Neural cell (in vitro differentiated cells): Measurements from ENCODE around the gene MAEA. TPM values are rescaled to one million over a fixed set of nuclear protein-coding genes. Genes with fewer than 3 reads are reported as not detected.

Experiments
- H2AFZ ChIP-seq: fragments of 200-600, 300-800 bp; sonication (generic), shearing (Covaris generic); 2 replicates; pipeline ENCODE4 v1.6.0; 2014; ENCODE audit warnings: low read depth, mild to moderate bottlenecking, antibody characterized with exemption, low read length, moderate library complexity
- H3F3A ChIP-seq: fragments of 200-600 bp; shearing (Covaris generic); 2 replicates; pipeline ENCODE4 v1.6.1; 2016; ENCODE audit warnings: mild to moderate bottlenecking, moderate library complexity, mixed read lengths, antibody characterized with exemption, low read length; ENCODE audit not compliant: insufficient read depth, poor library complexity, severe bottlenecking
- H3K27ac ChIP-seq: fragments of 200-600, 300-800 bp; sonication (generic), shearing (Covaris generic); 2 replicates; pipeline ENCODE4 v1.5.1; 2014; ENCODE audit warnings: mild to moderate bottlenecking, low read length, moderate library complexity
- H3K27me3 ChIP-seq: fragments of 300-800, 200-600 bp; sonication (generic), shearing (Covaris generic); 2 replicates; pipeline ENCODE4 v1.6.0; 2014; ENCODE audit warnings: mild to moderate bottlenecking, low read depth, low read length, moderate library complexity; ENCODE audit not compliant: insufficient read depth
- H3K36me3 ChIP-seq: fragments of 300-800, 200-600 bp; sonication (generic), shearing (Covaris generic); 2 replicates; pipeline ENCODE4 v1.5.1; 2014; ENCODE audit warnings: mild to moderate bottlenecking, antibody characterized with exemption, low read length, moderate library complexity; ENCODE audit not compliant: insufficient read depth
- H3K4me2 ChIP-seq: fragments of 300-800, 200-600 bp; sonication (generic), shearing (Covaris generic); 2 replicates; pipeline ENCODE4 v1.6.0; 2014; ENCODE audit warnings: mild to moderate bottlenecking, low read length
- H3K4me3 ChIP-seq: fragments of 300-800, 200-600 bp; sonication (generic), shearing (Covaris generic); 2 replicates; pipeline ENCODE4 v1.5.1; 2014; ENCODE audit warnings: mild to moderate bottlenecking, low read length, moderate library complexity
- H3K79me2 ChIP-seq: fragments of 200-600 bp; shearing (Covaris generic); replicated peaks from 2 replicates; pipeline ENCODE4 v1.6.0; 2014; ENCODE audit warnings: mild to moderate bottlenecking, low read length, moderate library complexity; ENCODE audit not compliant: insufficient read depth
- H3K9ac ChIP-seq: fragments of 300-800, 200-600 bp; sonication (generic), shearing (Covaris generic); 2 replicates; pipeline ENCODE4 v1.6.1; 2016; ENCODE audit warnings: mild to moderate bottlenecking, low read length, mixed read lengths
- H3K9me2 ChIP-seq: fragments of 200-600 bp; shearing (Covaris generic); 2 replicates; pipeline ENCODE4 v1.6.1; 2016; ENCODE audit warnings: mild to moderate bottlenecking, low read length, mixed read lengths; ENCODE audit not compliant: insufficient read depth
- H3K9me3 ChIP-seq: fragments of 200-600, 300-800 bp; sonication (generic), shearing (Covaris generic); 2 replicates; pipeline ENCODE4 v1.6.1; 2016; ENCODE audit warnings: mild to moderate bottlenecking, mixed run types, low read length, moderate library complexity, mixed read lengths
- H4K20me1 ChIP-seq: fragments of 200-600 bp; shearing (Covaris generic); 2 replicates; pipeline ENCODE4 v1.6.1; 2016; ENCODE audit warnings: mild to moderate bottlenecking, mixed run types; ENCODE audit not compliant: insufficient read depth
- EP300 ChIP-seq: fragments of 450-650 bp; conservative IDR thresholded peaks from 2 replicates; pipeline ENCODE4 v1.6.1; 2014; ENCODE audit warnings: antibody characterized with exemption, mild to moderate bottlenecking, moderate library complexity; ENCODE audit not compliant: poor library complexity, severe bottlenecking
- EZH2 ChIP-seq: fragments of 200-600, 300-800 bp; shearing (Covaris generic), sonication (generic); IDR thresholded peaks from 2 replicates; pipeline ENCODE4 v1.6.1; 2014; ENCODE audit warnings: antibody characterized with exemption, low read length, borderline replicate concordance, mild to moderate bottlenecking; ENCODE audit not compliant: insufficient read depth, poor library complexity, severe bottlenecking
- MXI1 ChIP-seq: fragments of 450-650 bp; conservative IDR thresholded peaks from 2 replicates; pipeline ENCODE4 v1.6.1; 2014; ENCODE audit warnings: antibody characterized with exemption, mild to moderate bottlenecking; ENCODE audit not compliant: poor library complexity, severe bottlenecking
- POLR2AphosphoS5 ChIP-seq: IDR thresholded peaks from 2 replicates; pipeline ENCODE4 v1.6.1; 2012
- RAD21 ChIP-seq: fragments of 450-650 bp; conservative IDR thresholded peaks from 2 replicates; pipeline ENCODE4 v1.6.1; 2014; ENCODE audit warnings: antibody characterized with exemption, mild to moderate bottlenecking, moderate library complexity
- SMC3 ChIP-seq: fragments of 450-650 bp; conservative IDR thresholded peaks from 2 replicates; pipeline ENCODE4 v1.6.1; 2014; ENCODE audit warnings: antibody characterized with exemption, mild to moderate bottlenecking, moderate library complexity; ENCODE audit not compliant: poor library complexity
- TAF1 ChIP-seq: IDR thresholded peaks from 2 replicates; pipeline ENCODE4 v1.6.1; 2012; ENCODE audit warnings: low read depth
- polyA plus RNA-seq: library from polyadenylated mRNA; depleted of rRNA; stranded (reverse); fragments of >200 nt; gene quantifications from 2 replicates; pipeline ENCODE4 v1.2.3, GENCODE V29; 2014
- TF ChIP-seq, protein P1 (sequence below): IDR thresholded peaks from 2 replicates; pipeline ENCODE4 v1.6.1; 2012; ENCODE audit warnings: borderline replicate concordance
- TF ChIP-seq, protein P2 (sequence below): fragments of 450-650 bp; IDR thresholded peaks from 2 replicates; pipeline ENCODE4 v1.5.1; 2014; ENCODE audit warnings: antibody characterized with exemption, mild to moderate bottlenecking, moderate library complexity; ENCODE audit not compliant: poor library complexity, severe bottlenecking

Gene MAEA
- polyA plus RNA-seq, 1 donor from 2014 or later = 106 TPM

DNA sequence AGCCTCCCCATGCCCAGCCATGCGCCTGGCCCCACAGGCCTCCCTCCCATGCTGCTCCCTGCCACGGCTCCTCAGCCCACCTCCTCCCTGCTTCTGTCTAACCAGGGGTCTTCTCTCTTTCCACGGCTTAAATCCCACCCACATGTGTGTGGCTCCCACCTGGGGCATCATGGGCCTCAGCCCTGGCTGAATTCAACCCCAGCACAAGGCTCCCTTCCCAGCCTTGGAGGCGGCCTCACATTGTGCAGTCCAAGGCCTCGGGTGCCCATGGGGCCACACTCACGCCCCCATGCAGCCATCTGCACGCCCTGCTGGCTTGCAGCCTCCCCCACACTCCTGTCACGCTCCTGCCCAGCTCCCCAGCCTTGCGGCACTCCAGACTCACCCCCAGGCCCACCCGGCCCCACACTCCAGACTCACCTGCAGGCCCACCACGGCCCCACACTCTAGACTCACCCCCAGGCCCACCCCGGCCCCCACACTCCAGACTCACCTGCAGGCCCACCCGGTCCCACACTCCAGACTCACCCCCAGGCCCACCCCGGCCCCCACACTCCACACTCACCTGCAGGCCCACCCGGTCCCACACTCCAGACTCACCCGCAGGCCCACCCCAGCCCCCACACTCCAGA is 27.0 kb downstream of the MAEA start:
- H3K27me3 ChIP-seq = no peaks in the 10 kb centered on the region
- TF ChIP-seq, protein P1, sequence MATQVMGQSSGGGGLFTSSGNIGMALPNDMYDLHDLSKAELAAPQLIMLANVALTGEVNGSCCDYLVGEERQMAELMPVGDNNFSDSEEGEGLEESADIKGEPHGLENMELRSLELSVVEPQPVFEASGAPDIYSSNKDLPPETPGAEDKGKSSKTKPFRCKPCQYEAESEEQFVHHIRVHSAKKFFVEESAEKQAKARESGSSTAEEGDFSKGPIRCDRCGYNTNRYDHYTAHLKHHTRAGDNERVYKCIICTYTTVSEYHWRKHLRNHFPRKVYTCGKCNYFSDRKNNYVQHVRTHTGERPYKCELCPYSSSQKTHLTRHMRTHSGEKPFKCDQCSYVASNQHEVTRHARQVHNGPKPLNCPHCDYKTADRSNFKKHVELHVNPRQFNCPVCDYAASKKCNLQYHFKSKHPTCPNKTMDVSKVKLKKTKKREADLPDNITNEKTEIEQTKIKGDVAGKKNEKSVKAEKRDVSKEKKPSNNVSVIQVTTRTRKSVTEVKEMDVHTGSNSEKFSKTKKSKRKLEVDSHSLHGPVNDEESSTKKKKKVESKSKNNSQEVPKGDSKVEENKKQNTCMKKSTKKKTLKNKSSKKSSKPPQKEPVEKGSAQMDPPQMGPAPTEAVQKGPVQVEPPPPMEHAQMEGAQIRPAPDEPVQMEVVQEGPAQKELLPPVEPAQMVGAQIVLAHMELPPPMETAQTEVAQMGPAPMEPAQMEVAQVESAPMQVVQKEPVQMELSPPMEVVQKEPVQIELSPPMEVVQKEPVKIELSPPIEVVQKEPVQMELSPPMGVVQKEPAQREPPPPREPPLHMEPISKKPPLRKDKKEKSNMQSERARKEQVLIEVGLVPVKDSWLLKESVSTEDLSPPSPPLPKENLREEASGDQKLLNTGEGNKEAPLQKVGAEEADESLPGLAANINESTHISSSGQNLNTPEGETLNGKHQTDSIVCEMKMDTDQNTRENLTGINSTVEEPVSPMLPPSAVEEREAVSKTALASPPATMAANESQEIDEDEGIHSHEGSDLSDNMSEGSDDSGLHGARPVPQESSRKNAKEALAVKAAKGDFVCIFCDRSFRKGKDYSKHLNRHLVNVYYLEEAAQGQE = no peak
- TF ChIP-seq RAD21 (no peak), SMC3 (no peak), EP300 (no peak), MXI1 (no peak), TAF1 (no peak), EZH2 (no peak), POLR2AphosphoS5 (no peak)
- TF ChIP-seq, protein P2, sequence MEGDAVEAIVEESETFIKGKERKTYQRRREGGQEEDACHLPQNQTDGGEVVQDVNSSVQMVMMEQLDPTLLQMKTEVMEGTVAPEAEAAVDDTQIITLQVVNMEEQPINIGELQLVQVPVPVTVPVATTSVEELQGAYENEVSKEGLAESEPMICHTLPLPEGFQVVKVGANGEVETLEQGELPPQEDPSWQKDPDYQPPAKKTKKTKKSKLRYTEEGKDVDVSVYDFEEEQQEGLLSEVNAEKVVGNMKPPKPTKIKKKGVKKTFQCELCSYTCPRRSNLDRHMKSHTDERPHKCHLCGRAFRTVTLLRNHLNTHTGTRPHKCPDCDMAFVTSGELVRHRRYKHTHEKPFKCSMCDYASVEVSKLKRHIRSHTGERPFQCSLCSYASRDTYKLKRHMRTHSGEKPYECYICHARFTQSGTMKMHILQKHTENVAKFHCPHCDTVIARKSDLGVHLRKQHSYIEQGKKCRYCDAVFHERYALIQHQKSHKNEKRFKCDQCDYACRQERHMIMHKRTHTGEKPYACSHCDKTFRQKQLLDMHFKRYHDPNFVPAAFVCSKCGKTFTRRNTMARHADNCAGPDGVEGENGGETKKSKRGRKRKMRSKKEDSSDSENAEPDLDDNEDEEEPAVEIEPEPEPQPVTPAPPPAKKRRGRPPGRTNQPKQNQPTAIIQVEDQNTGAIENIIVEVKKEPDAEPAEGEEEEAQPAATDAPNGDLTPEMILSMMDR = no peak
- no peak overlapping the region for H3K9ac ChIP-seq
- peaks cover 7% of the 10 kb centered on the region for H3K36me3 ChIP-seq
- no peaks in the 10 kb centered on the region for H3K9me2 ChIP-seq
- H2AFZ ChIP-seq = no peak overlapping the region
- H3K79me2 ChIP-seq = no peaks in the 10 kb centered on the region
- no peak overlapping the region for H3K27ac ChIP-seq
- no peaks in the 10 kb centered on the region for H3F3A ChIP-seq
- H3K4me2 ChIP-seq = no peak overlapping the region
- H3K9me3 ChIP-seq = no peaks in the 10 kb centered on the region
- no peaks in the 10 kb centered on the region for H4K20me1 ChIP-seq
- H3K4me3 ChIP-seq = no peak overlapping the region

DNA sequence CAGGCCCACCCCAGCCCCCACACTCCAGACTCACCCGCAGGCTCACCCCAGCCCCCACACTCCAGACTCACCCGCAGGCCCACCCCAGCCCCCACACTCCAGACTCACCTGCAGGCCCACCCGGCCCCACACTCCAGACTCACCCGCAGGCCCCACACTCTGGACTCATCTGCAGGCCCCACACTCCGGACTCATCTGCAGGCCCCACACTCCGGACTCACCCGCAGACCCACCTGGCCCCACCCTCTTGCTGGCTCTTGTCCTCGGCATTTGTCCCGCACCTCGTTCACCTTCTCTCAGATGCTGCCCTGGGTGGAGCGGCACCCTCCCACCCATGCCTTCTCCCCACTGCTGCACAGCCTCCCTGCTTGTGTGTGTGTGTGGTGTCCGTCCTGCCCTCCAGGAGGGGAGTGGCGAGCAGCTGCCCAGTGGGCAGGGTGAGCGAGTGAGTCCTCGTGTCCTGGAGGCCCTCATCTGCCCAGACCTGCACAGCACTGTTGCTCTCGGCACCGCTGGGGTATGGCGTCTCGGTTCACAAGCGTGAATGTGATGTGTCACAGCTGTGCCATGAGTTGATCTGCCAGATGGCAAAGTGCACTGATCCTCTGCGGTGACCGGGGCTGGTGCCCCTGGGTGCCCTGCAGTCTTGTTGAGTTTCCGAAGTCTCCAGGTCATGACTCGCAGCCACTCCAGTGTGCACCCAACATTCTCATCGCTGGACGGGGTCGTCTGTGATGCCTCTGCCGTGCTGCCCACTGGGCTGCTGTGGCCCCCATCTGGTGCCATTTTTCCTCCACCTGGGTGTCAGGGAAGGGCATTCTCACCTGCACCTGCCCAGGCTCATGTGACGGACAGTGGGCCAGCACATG is 27.7 kb downstream of the MAEA start:
- peaks cover 7% of the 10 kb centered on the region for H3K36me3 ChIP-seq

More for the DNA sequence above, 27.7 kb downstream of the MAEA start:
- H3K9me2 ChIP-seq = no peaks in the 10 kb centered on the region
- H3K79me2 ChIP-seq = no peaks in the 10 kb centered on the region
- no peak overlapping the region for H3K27ac ChIP-seq
- H3F3A ChIP-seq = no peaks in the 10 kb centered on the region
- no peak overlapping the region for H3K4me2 ChIP-seq
- no peaks in the 10 kb centered on the region for H3K27me3 ChIP-seq
- H3K9ac ChIP-seq = no peak overlapping the region
- no peaks in the 10 kb centered on the region for H4K20me1 ChIP-seq
- TF ChIP-seq, protein P1 = no peak
- TF ChIP-seq MXI1 = no peak
- TF ChIP-seq TAF1 = no peak
- no peak for TF ChIP-seq RAD21
- no peak for TF ChIP-seq EP300
- TF ChIP-seq, protein P2 = no peak
- TF ChIP-seq SMC3 = no peak
- TF ChIP-seq EZH2 = no peak
- no peak overlapping the region for H3K4me3 ChIP-seq
- H3K9me3 ChIP-seq = no peaks in the 10 kb centered on the region
- H2AFZ ChIP-seq = no peak overlapping the region
